Neural crest cell (in vitro differentiated cells): ENCODE data around the gene CCDC116. TPM values are rescaled to one million over a fixed set of nuclear protein-coding genes. Genes with fewer than 3 reads are reported as not detected.

Experiments used
- DNase-seq: peaks from one replicate; pipeline ENCODE4 v3.0.0; 2021; ENCODE audit warnings: low read depth, mixed read lengths, low spot score
- H3K27ac Mint-ChIP-seq: one replicate; pipeline ENCODE4 v1.8.0; 2021; ENCODE audit warnings: mild to moderate bottlenecking, mixed read lengths; ENCODE audit not compliant: unreplicated experiment
- H3K27me3 Mint-ChIP-seq: 2 replicates; pipeline ENCODE4 v1.8.0; 2021; ENCODE audit warnings: low read depth, mild to moderate bottlenecking, mixed read lengths
- H3K36me3 Mint-ChIP-seq: 2 replicates; pipeline ENCODE4 v1.8.0; 2021; ENCODE audit warnings: low read depth, mild to moderate bottlenecking, mixed read lengths
- H3K4me1 Mint-ChIP-seq: 2 replicates; pipeline ENCODE4 v1.8.0; 2021; ENCODE audit warnings: mixed read lengths
- H3K4me3 Mint-ChIP-seq: one replicate; pipeline ENCODE4 v1.8.0; 2021; ENCODE audit warnings: mild to moderate bottlenecking, mixed read lengths
- H3K9me3 Mint-ChIP-seq: 2 replicates; pipeline ENCODE4 v1.8.0; 2021; ENCODE audit warnings: mixed read lengths
- CTCF ChIP-seq: fragments of 200-600 bp; sonication (generic); conservative IDR thresholded peaks from 2 replicates; pipeline ENCODE4 v1.5.0; 2021; ENCODE audit warnings: antibody characterized with exemption, mild to moderate bottlenecking
- total RNA-seq: library from RNA; stranded (reverse); gene quantifications from 2 replicates; pipeline ENCODE4 v1.2.1, GENCODE V29; 2021

The CCDC116 gene
- total RNA-seq, 1 donor from 2014 or later, result 1.3 TPM

GRCh38 chr22:21646608-21647590, 14.3 kb downstream of the CCDC116 start:
- peaks cover 12% of the 10 kb centered on the region for H3K36me3 Mint-ChIP-seq
- peak overlapping the region; percentile 91 for H3K4me3 Mint-ChIP-seq
- no peak overlapping the region for H3K27ac Mint-ChIP-seq
- peak; percentile 87 for TF ChIP-seq CTCF
- H3K27me3 Mint-ChIP-seq, result peaks cover 4% of the 10 kb centered on the region
- peak; percentile 78 for DNase-seq
- H3K9me3 Mint-ChIP-seq, result no peaks in the 10 kb centered on the region
- peaks cover 36% of the 10 kb centered on the region for H3K4me1 Mint-ChIP-seq

GRCh38 chr22:21650280-21650679, 17.7 kb downstream of the CCDC116 start:
- Mint-ChIP-seq H3K36me3 (peaks cover 13% of the 10 kb centered on the region), H3K27me3 (peaks cover 4% of the 10 kb centered on the region), H3K4me3 (peak overlapping the region; percentile 99), H3K4me1 (peaks cover 32% of the 10 kb centered on the region), H3K9me3 (no peaks in the 10 kb centered on the region), H3K27ac (no peak overlapping the region)
- no peak for DNase-seq
- TF ChIP-seq CTCF, result no peak

DNA sequence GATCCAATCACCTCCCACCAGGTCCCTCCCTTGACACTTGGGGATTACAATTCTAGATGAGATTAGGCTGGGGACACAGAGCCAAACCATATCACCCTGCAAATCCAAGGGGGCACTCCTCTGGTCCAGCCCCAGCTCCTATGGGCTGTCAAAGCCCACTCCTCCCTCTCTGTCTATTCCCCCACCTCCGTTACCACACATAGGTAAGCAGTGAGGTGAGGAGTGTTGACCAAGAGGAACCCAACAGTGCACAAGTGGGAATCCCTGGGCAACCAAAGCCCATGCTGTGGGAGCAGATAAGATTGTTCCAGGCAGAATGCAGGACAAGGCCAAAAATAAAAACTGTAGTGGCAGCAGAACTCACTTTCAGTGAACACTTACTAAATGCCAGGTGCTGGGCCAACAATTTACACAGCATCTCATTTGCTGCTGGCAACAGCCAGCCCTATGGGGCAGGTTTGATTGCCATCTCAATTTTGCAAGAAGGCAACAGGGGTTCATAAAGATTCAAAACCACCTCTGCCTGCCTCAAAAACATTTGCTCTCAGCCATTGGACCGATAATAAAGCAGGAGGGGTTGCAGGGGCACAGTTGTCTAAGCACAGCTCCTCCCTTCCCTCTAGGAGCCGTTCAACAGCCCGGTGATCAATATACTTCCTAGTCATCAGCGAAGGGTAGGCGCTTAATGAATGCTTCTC, 18.4 kb downstream of the CCDC116 start:
- Mint-ChIP-seq H3K9me3 (no peaks in the 10 kb centered on the region), H3K4me3 (peak overlapping the region; percentile 99), H3K36me3 (peaks cover 13% of the 10 kb centered on the region), H3K4me1 (peaks cover 32% of the 10 kb centered on the region), H3K27me3 (peaks cover 4% of the 10 kb centered on the region), H3K27ac (peak overlapping the region; percentile 100)
- no peak for TF ChIP-seq CTCF
- no peak for DNase-seq

DNA sequence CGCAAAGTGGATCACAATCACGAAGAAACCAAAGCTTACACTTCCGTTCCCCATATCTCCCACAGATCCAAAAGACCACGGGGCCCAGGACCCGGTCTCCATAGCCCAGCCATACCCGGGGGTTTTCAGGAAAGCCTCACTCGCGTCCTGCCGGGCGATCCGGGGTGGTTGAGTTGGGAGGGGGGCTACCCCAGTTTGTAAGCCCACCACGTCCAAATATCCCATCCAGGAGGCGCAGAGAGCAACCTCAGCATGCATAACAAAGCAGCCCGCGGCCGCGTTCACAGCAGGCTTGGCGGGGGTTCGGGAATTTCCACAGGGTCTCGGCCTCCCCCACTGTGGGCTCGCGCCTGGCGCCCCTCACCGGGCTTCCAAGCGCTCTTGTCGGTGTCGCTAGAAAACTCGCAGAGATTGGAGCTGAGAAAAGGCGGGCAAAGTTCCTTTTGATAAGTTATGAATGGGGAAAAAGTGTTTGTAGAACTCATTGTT, 19.0 kb downstream of the CCDC116 start:
- Mint-ChIP-seq H3K4me3 (peak overlapping the region; percentile 99), H3K36me3 (peaks cover 15% of the 10 kb centered on the region), H3K27me3 (peaks cover 6% of the 10 kb centered on the region), H3K27ac (peak overlapping the region; percentile 100), H3K4me1 (peaks cover 32% of the 10 kb centered on the region), H3K9me3 (no peaks in the 10 kb centered on the region)
- no peak for TF ChIP-seq CTCF
- no peak for DNase-seq

DNA sequence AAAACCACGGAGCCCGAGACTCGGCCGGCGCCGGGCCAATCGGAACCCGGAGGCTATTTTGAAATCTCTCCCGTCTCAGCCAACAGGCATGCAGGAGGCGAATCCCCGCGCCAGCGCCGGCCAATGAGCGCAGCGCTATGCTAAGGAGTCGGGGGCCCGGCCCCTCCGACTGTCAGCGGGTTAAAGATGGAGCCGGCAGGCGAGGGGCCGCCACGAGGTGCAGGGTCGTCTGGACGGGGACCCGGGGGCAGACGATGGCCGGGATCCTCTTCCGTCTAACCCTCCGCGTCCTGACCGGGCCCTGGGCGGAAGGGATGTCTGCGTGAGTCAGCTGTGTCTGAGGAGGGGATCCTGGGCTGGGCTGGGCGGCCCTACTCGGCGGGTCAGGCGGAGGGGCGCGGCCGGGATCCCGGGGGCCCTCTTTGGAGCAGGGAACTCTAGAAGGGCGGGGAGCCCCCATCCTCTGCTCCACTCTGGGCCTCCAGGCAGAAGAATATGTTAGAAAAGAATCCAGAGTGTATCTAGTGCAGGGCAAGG, 19.5 kb downstream of the CCDC116 start:
- peak; percentile 90 for DNase-seq
- Mint-ChIP-seq H3K27ac (peak overlapping the region; percentile 100), H3K36me3 (peaks cover 15% of the 10 kb centered on the region), H3K27me3 (peaks cover 10% of the 10 kb centered on the region), H3K4me3 (peak overlapping the region; percentile 99), H3K9me3 (no peaks in the 10 kb centered on the region), H3K4me1 (peaks cover 33% of the 10 kb centered on the region)
- no peak for TF ChIP-seq CTCF
